Kidney tubule cell (primary cell): ENCODE measurements around the gene HIF3A.

Experiments used
- DNase-seq: peaks from one replicate; pipeline ENCODE4 v3.0.0-alpha.2; 2018; ENCODE audit warnings: low spot score

Gene HIF3A

DNA sequence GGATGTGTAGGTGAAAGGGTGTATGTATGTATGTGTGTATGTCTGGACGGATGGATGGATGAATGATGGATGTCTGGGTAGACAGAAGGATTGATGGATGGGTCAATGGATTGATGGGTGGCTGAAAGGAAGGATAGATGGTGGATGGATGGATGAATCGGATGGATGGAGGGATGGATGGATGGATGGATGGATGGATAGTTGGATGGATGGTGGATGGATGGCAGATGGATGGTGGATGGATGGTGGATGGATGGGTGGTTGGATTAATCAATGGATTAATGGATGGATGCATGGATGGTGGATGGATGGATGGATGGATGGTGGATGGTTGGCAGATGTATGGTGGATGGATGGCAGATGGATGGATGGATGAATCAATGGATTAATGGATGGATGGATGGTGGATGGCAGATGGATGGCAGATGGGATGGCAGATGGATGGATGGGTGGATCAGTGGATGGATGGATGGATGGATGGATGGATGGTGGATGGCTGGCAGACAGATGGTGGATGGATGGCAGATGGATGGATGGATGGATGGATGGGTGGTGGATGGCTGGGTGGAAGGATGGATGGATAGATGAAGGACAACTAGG, 33.6 kb downstream of the HIF3A start:
- DNase-seq: no peak

DNA sequence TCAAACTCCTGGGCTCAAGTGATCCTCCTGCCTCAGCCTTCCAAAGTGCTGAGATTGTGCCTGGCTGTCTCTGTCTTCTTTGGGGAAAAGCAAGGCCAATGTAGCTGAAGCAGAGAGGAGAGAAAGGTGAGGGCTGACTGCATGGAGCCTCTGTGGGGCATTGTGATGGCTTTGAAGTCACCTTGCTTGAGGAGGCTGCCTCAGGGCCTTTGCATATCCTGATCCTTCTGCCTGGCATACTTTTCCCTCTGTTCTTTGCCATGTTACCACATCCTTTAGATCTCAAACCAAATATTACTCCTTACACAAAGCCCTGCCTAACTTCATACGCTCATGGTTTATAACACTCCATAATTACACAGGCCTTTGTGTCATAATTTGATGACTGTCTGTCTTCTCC, 40.6 kb downstream of the HIF3A start:
- no peak for DNase-seq

DNA sequence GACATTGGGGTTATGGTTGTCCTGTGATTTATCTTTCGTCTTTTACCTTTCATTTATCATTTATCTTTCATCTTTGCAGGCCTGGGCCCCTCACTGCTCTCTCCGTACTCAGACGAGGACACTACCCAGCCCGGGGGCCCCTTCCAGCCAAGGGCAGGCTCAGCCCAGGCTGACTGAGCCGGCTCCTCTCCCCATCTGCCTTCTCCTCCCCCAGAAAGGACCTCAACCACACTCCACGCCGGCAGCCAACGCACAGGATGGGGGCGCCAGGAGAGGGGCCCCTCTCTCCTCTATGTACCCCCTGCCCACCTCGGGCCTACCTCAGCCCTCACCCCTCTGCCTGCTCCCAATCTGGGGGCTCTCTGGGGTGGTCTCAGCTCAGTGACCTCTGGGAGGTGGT, 42.6 kb downstream of the HIF3A start:
- no peak for DNase-seq

DNA sequence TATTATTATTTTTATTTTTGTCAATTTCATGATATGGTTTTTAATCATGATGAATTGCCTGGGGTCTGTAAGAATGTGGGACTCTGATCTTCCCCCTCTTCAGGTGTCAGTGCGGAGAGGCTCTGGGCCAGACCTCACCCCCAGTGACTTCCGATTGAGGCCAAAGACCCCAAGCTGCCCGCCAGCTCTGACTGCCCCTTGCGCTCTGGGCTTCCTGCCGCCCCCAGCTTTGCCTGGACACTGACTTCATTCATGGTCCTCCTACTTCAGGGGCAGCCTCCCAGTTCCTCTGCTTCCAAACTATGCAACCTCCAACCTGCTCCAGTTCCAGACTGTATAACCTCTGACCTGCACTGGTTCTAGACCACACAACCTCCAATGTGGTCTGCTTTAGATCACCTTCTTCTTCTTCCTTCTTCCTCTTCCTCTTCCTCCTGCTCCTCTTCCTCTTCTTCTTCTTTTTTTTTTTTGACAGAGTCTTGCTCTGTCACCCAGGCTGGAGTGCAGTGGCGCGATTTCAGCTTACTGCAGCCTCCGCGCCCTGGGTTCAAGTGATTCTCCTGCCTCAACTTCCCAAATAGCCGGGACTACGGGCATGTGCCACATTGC, 43.3 kb downstream of the HIF3A start:
- no peak for DNase-seq

DNA sequence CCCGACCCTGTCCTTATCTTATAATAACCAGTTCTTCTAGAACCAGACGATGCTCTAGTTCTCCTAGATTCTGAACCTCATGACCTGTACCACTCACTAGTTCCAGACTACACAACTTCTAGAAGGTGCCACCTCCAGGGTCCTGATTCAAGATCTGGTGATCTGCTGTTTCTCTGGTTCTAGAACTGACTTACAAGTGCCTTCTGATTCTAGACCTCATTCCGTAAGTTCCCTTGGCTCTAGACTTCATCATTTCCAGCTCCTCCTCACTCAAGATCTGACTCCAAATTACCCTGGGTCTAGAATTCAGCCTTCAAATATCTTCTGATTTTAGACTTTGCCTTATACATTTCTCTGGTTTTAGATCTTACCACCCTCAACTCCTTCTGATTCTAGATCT, 45.1 kb downstream of the HIF3A start:
- DNase-seq: no peak

DNA sequence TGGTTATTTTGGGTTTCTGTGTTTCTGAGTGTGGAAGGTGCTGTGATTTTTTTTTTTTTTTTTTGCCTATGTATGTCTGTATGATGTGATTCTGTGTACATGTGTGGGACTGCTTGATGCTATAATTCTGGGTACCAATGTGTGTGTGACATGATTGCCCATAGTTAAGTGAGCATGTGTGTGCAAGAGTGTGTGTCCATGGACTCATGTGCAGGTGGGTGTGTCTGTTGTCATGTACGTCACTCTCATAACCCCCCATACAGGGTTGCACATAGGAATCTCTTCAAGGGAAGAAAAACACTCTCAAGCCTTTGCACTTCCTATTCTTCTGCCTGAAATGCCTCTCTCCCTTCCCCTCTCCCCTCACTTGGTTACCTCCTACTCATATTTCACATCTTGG, 47.5 kb downstream of the HIF3A start:
- no peak for DNase-seq

DNA sequence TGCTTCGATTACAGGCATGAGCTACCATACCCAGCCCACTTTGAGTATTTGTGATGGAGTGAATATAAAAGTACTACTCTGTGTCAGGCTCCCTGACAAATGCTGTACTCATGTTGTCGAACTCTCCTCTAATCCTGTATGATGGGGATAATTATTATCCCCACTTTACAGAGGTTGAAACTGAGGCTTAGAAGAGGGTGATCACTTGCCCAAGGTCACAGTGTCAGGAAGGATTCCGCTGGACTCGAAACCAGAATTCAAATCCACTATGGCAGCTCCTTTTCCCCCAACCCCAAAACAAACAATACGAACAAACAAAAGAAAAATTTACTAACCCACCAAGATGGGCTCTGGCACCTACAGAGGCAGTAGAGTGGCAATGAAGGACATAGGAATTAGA, 48.3 kb downstream of the HIF3A start:
- DNase-seq: no peak

DNA sequence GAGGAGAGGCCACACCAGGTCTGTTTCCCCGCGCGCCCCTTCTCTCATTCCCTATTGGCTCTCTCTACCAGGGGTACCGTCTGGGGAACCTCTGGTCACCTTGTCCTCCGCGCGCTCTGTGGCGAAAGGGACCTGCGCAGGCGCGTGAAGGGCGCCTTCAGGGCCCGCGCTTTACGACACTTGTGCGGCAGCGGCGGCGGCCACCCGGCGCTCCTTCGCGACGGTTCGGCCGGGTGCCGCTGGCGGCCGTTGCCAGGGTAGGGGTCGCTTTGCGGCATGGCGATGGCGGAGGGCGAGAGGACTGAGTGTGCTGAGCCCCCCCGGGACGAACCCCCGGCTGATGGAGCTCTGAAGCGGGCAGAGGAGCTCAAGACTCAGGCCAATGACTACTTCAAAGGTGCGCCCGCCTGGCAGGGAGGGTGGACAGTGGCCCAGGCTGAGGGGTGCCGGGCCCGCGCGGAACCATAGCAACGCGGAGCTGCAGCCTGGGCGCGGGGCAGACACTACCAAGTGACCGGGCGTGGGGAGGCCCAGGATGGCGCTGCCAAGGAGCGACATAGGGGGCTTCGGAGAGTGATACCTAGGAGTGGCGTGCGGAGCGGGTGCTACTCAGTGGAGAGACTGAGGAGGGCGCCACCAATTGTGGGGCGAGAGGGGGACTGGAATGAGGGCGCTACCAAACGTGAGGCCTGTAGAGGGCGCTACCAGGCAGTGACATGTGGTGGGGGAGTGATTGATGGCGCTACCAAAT, 50.2 kb downstream of the HIF3A start, which contains the start of gene PPP5C:
PPP5C (plus strand) TSS at position 267 of the 751 bp plus-strand sequence; CDS start at position 277, 10 bp downstream.
- peak; percentile 94 for DNase-seq

DNA sequence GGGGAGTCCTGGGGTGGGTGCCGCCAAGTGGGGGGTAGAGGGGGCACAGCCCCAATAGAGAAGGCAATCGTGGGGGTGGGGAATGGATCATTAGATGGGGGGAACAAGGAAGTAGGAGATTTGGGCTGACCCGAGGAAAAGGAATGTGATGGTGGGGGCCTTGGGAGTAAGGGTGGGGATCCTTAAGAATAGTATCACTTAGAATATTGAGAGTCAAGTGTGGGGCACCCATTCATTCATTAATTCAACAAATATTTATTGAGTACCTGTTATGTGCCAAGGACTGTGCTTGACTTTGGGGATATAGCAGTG, 50.7 kb downstream of the HIF3A start:
- DNase-seq: no peak

DNA sequence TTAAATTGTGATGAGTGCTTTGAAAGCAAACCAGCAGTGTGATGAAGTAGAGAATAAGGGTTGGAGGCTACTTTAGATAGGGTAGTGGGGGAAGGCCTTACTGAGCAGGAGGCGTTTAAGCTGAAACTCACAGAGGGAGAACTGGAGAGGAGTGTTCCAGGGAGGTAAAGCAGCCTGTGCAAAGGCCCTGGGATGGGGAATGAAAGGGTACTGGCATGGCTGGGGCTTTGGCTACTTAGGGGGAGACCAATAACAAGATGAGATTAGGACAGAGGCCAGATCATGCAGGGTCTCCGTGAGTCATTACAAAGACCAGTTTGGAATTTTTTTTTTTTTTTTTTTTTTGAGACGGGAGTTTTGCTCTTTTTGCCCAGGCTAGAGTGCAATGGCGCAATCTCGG, 51.1 kb downstream of the HIF3A start:
- DNase-seq: no peak

DNA sequence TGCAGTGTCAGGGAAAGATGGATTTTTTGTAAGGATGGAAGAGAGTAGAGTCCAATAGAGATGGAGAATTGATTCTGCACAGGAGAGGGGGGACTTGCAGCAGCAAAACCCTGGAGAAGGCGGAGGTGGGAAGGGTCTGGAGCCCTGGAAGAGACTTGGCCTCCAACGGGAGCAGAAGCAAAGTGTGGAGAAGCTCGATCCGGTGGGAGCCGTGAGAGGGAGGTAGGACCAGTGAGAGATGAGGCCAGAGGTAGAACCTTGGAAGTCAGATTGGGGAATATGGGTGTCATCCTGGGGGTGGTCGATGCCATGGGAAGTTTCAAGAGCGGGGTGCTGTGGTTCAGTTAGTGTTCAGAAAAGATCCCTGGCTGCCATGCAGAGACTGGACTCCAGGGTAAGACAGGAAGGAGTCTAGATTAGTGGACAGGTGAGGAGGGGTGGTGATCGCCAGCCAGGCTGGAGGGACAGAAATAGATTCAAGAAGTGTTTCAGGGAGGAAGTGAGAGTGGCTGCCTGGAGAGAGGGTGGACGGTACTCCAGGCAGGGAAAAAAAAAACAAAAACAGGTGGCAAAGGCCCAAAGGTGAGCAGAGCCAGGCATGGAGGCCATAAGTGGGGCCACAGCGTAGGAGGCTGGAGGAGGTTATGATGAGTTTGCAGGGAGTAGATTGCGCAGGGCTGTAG, 52.6 kb downstream of the HIF3A start:
- DNase-seq: no peak

DNA sequence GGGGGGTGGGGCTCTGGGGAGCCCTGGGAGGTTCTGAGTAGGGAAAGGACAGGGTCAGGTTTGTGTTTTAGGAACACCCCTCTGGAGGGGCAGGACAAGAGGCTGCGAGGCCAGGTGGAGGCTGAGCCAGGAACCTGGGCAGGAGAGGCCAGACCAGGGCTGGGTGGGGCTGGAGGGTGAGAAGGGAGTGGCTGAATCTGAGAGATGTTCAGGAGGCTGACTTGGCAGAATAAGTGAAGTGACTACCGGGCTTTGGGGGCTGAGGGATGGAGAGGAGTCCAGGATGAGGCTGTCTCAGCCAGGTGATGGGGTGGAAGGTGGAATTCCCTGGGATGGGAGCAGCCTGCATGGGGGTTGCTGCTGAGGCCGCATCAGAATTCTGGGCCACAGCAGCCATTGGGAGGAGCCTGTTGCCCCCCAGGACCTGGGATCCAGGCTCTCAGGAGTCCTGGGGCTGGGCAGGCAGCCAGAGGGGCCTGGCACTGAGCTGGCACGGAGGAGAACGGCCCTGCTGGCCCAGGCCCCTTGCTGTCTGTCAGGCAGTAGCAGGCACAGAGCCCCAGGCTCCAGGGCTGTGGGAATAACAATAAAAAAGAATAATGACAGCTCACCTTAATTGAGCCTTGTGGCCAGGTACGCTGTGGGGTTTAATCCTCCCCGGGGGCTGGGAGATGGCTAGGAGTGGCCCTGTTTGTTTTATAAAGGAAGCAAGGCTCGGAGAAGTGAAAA, 53.4 kb downstream of the HIF3A start:
- no peak for DNase-seq

DNA sequence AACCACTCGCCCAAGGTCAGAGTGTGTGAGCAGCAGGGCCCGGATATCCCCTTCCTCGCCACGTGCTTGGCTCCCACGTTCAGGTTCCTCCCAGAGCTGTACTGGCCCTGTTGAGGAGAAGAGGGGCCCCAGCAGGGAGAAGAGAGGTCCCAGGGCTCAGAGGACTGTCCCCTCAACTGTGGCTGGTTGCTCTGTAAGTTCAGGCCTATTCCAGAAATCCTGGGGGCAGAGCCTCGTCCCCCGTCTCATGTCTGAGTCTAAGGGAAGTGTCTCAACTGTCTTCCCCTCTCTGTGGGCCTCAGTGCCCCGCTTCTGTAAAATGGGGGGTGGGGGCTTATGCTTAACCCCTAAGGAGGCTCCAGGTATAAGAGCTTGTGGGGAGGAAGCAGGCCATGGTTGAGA, 53.9 kb downstream of the HIF3A start:
- no peak for DNase-seq

DNA sequence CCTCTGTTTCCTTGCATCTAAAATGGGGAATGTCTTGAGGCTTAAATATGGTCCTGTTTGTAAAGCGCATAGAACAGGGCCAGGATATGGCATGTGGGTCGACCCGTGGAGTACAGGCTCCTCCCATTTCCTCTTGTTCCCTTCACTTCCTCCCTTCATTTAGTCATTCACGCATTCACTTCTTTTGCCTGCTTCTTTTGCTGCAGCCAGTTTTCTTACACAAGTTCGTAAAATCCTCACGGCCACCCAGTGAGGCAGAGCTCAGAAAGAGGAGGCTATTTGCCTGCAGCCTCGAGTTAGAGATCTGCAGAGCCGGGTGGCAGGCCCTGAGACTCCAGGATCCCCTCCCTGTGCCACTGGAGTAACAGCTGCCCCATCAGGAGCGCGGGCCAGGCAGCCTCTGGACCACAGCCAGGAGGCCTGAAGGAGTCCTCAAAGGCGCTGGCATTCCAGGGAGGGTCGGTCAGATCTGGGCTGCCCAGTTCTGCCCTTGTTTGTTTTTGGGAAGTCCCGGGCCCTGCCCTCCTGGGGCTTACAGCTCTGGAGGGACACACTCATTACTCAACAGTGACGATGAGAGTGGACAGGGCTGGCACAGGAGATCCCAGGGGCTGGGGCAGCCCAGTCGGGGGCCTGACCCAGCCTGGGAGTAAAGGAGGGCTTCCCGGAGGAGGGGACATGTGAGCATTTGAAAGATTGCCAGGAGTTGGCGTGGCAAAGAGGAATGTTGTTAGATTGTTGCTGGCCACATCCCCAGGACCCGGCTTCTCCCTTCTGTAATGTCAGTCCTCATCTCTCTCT, 54.6 kb downstream of the HIF3A start:
- peak; percentile 84 for DNase-seq

DNA sequence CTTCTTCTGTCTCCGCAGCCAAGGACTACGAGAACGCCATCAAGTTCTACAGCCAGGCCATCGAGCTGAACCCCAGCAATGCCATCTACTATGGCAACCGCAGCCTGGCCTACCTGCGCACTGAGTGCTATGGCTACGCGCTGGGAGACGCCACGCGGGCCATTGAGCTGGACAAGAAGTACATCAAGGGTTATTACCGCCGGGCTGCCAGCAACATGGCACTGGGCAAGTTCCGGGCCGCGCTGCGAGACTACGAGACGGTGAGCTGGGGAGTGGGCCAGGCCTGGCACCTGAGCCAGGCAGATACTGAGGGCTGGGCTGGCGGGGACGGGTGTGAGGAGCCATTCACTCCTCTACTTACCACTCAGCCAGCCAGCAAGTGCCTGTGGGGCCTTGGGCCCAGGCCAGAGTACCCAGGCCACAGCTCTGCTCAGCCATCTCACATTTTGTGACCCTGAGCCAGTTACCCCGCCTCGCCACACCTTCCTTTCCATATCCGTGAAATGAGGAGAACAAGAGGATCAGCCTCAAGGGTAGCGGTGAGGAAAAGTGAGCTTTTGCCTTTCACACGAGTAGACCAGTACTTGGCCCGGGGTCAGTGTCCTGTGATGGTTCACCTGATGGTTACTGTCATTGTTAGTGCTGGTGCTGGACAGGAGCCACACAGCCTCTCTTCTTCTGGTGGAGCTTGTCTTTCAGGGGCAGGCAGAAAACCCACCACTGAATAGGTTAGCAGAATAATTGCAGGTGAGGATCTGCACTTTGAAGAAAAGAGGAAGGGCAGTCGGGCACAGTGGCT, 57.1 kb downstream of the HIF3A start:
- DNase-seq: no peak

DNA sequence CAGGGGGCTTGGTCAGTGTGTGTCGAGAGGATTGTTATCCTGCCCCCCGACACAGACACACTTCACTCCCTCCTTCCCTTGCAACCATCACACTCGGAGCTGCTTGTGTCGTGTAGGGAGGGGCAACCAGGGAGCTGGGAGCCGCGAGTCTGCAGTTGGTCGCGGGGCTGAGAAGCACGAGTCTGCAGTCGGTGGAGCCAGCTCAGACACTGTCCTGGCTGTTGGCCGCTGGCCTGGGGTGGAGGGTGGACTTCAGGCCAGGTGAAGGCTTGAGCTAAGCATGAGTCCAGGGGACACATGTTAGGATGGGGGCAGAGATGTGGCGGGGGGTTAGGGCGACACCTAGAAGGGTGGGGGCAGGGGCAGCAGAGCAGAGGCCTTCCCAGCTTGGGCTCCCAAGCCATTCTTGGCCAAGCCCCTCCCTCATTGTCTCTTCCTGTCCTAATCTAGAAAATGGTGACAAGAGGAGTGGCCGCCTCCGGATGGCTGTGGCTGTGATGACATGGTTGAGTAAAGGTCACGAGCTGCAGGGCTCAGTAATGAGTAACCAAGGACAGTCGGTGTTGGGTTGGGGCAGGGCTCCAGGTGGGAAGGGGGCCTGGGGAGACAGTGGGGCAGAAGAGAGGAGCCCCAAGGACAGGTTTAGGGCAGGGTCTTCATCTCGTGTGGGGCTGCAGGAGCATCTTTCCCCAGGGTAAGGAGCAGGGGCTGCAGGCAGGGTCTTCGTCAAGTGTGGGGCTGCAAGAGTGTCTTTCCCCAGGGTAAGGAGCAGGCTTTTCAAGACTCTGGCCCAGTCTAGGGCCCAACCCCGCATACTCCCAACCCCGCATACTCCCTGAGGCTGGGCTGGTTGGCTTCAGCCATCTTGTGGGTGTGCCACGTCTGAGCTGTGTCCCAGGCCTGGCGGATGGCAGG, 58.6 kb downstream of the HIF3A start:
- DNase-seq: peak; percentile 50

DNA sequence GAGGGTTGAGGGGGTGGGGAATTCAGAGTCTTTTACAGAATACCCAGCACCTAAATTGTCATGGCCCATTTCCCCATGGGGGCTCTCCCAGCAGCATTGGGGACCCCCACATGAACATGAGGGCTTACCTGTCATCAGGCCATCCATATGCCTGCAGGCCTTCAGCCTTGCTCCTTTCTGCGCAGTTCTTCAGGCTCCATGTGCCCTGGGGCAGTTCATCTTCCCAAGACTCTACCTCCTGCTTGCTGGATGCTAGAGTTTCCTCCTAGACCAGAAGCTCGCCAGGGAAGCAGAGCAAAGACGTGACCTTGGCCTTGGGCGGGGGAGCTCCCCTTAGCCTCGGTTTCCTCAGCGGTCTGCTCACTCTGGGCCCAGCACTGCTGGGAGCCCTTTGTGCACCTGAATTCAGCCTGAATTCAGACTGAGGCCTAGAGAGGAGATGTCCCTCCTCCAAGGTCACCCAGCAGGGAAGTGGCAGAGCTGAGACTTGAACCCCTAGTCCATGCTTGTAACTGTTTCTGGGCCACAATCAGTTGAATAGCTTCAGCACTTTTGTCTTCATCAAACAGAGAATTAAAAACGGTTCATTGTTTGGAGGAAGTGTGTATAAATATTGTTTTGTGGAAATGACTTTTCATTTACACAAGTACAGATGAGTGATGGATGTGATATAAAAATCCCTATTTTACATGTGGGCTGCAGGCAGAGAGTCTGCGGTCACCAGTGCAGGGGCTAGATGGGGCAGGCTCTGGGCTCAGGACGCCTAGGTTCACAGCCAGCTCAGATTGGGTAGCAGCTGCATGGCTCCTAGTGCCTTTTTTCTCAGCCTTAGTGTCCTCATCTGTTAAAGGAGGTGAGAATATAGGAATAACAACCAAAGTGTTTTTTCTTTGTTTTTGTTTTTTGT, 59.6 kb downstream of the HIF3A start:
- no peak for DNase-seq

DNA sequence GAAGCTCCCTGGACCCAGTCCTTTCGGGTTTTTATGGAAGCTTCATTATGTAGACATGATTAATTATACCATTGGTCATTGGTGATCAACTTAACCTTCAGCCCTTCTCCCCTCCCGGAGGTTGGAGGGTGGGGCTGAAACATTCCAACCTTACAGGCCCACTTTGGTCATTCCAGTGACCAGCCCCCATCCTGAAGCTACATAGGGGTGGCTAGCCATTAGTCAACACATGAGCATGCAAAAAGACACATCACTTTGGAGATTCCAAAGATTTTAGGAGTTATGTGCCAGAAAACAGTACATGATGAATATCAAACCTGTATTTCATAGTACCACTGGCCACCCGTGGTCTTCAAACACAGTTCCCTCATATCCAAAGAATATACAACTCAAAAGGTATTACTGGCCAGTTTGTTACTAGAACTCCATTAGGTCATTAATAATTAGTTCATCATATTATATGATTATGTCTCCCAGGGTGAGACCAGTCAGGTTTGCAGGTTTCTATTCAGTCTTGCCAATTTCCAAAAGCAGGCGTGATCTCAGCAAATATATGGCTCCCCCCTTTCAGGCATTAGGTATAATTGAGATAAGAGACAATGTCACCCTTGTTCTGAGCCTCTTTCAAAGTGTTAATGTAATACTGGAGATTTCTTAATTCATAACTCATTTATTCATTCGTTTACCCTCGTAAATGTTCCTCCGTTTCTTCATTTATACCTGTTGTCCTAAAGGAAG, 61.2 kb downstream of the HIF3A start:
- peak; percentile 66 for DNase-seq
